K562 (cell line): Measurements from ENCODE around the gene ZNF689. TPM values are rescaled to one million over a fixed set of nuclear protein-coding genes. Genes with fewer than 3 reads are reported as not detected.
A peak's percentile ranks its signal among the peaks of the same experiment; 100 is the strongest.

Source experiments
- CHD7 ChIP-seq: fragments of 200-600 bp; sonication (generic); IDR thresholded peaks from one replicate; pipeline ENCODE4 v1.6.1; 2012; ENCODE audit warnings: mild to moderate bottlenecking, low read depth, low read length, inconsistent platforms
- CREBBP ChIP-seq: IDR thresholded peaks from one replicate; pipeline ENCODE4 v1.6.1; 2012; ENCODE audit warnings: low read depth, mild to moderate bottlenecking, control low read depth, inconsistent platforms, low read length
- GATA2 ChIP-seq: sonication (generic); formaldehyde crosslinking; IDR thresholded peaks from 2 replicates; pipeline ENCODE4 v1.4.0; 2020; ENCODE audit warnings: mild to moderate bottlenecking, missing genetic modification reagents
- HES1 ChIP-seq: fragments of 450-650 bp; IDR thresholded peaks from 2 replicates; pipeline ENCODE4 v1.6.1; 2016; ENCODE audit warnings: low read depth, mild to moderate bottlenecking, moderate library complexity
- KDM1A ChIP-seq, 2 experiments: fragments of 450-650 bp; IDR thresholded peaks; 2 replicates each; pipeline ENCODE4 v1.6.1; 2016; ENCODE audit warnings: mild to moderate bottlenecking in 2 of 2
- NCOA6 ChIP-seq: fragments of 450-650 bp; IDR thresholded peaks from 2 replicates; pipeline ENCODE4 v1.6.1; 2017; ENCODE audit warnings: mild to moderate bottlenecking
- NKRF ChIP-seq: fragments of 450-650 bp; IDR thresholded peaks from 2 replicates; pipeline ENCODE4 v1.6.1; 2016; ENCODE audit warnings: borderline replicate concordance
- USF2 ChIP-seq: sonication (generic); formaldehyde crosslinking; IDR thresholded peaks from 2 replicates; pipeline ENCODE4 v1.5.0; 2020; ENCODE audit warnings: missing genetic modification reagents
- ZBTB5 ChIP-seq: fragments of 450-650 bp; IDR thresholded peaks from 2 replicates; pipeline ENCODE4 v1.6.1; 2017; ENCODE audit warnings: antibody characterized with exemption
- ZNF212 ChIP-seq: fragments of 450-650 bp; formaldehyde crosslinking; IDR thresholded peaks from 2 replicates; pipeline ENCODE4 v1.4.0; 2020; ENCODE audit warnings: mild to moderate bottlenecking
- polyA plus RNA-seq, 8 experiments: library from polyadenylated mRNA; depleted of rRNA in 4 of 8; stranded (reverse) in 5 of 8; unstranded in 3 of 8; fragments of >200 nt; fragmentation: Nextera tagmentation in 2 of 8; fragmentation: Illumina TruSeq in 1 of 8; extraction: Ambion mirVana in 2 of 8; extraction: Trizol in 1 of 8; gene quantifications; 2 replicates each; pipeline versions ENCODE4 v1.2.1 to v1.2.3, GENCODE V29; 2011 to 2014; ENCODE audit warnings: inconsistent platforms in 1 of 8, missing spikeins in 1 of 8
- total RNA-seq, 7 experiments: library from RNA; depleted of rRNA in 6 of 7; stranded (reverse); fragments of >200 nt in 6 of 7; fragmentation: Illumina TruSeq in 2 of 7; extraction: Trizol in 2 of 7; gene quantifications; 2 replicates each; pipeline versions ENCODE4 v1.2.1 to v1.2.3, GENCODE V29; 2011 to 2021; ENCODE audit warnings: low replicate concordance in 1 of 7

The ZNF689 gene
- total and polyA plus RNA-seq, 9 of the 15 experiments (the other 6 are each of a cell fraction or from before 2014, with no cell fraction given): 5.4 to 15.4 (median 10.8) TPM

- peak; percentile 71; the same call in 1 of the 2 replicates for TF ChIP-seq NKRF
- peak; percentile 16; the same call in 1 of the 2 replicates for TF ChIP-seq GATA2 (CRISPR knock-in tag)
- peak; percentile 66 for TF ChIP-seq HES1
- no peak for TF ChIP-seq CREBBP
- no peak for TF ChIP-seq USF2 (CRISPR knock-in tag)
- TF ChIP-seq ZBTB5: no peak
- no peak for TF ChIP-seq CHD7
- no peak for TF ChIP-seq NCOA6
- TF ChIP-seq KDM1A (IDR thresholded peaks at IDR 0.05): peak; percentile 76 to 84
- TF ChIP-seq ZNF212 (CRISPR knock-in tag): no peak
Measured at GRCh38 chr16:30558789-30559377, 51.3 kb downstream of the ZNF689 start (continued).
